GM12892 (cell line): ENCODE measurements around the gene ITPA.

Source experiments
- POLR2A ChIP-seq: IDR thresholded peaks from 2 replicates; pipeline ENCODE4 v1.6.1; 2011; ENCODE audit warnings: low read depth, low read length, control low read depth
- POLR2AphosphoS5 ChIP-seq: IDR thresholded peaks from 2 replicates; pipeline ENCODE4 v1.6.1; 2011; ENCODE audit warnings: low read depth, low read length, control low read depth
- TAF1 ChIP-seq: IDR thresholded peaks from 2 replicates; pipeline ENCODE4 v1.6.1; 2011; ENCODE audit warnings: low read depth, mild to moderate bottlenecking, control low read depth, low read length, borderline replicate concordance

DNA sequence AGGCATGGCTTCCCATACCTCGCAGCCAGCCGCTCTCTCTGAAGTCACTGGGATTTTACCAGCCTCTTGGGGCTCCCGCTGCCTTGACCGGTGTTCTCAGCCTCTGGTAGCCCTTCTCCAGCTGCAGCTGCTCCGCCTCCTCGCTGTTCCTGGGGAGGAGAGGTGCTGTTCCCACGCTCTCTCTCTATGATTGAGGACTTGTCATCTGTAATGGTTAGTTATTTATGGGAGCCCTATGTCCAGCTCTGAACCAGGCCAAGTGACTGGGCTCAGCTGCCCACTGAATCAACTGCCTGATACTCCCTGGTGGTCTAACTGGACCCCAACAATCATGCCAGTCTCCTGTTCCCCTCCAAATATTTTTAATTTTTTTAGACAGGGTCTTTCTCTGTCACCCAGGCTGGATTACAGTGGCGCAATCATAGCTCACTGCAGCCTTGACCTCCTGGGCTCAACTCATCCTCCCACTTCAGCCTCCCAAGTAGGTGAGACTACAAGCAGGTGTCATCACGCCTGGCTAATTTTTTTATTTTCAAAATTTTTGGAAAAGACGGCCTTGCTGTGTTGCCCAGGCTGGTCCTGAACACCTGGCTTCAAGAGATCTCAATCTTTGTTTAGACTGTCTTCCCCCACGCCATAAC lies 34.5 kb downstream of the ITPA start:
- TF ChIP-seq POLR2A (no peak), POLR2AphosphoS5 (no peak), TAF1 (no peak)
